RWPE2 (cell line): Measurements from ENCODE around the gene ATXN7L1.

Experiments
- ATAC-seq: fragments of 200-7000 bp; cut with Tn5 transposase; 3 replicates; pipeline ENCODE4 v1.9.1; 2021; ENCODE audit warnings: low read depth
- DNase-seq: peaks from one replicate; pipeline ENCODE4 v3.0.0-alpha.2; 2020; ENCODE audit warnings: low spot score
- H3K27ac ChIP-seq: fragments of 450-650 bp; 2 replicates; pipeline ENCODE4 v1.5.1; 2017; ENCODE audit warnings: mild to moderate bottlenecking; ENCODE audit not compliant: poor library complexity, severe bottlenecking
- H3K27me3 ChIP-seq: fragments of 250-450 bp; sonication (Bioruptor Pico); 2 replicates; pipeline ENCODE4 v1.5.1; 2021; ENCODE audit warnings: mild to moderate bottlenecking, moderate library complexity; ENCODE audit not compliant: insufficient read depth, poor library complexity, severe bottlenecking
- H3K36me3 ChIP-seq: fragments of 250-450 bp; sonication (Bioruptor Pico); 2 replicates; pipeline ENCODE4 v1.5.1; 2020; ENCODE audit warnings: low read depth, mild to moderate bottlenecking, moderate library complexity
- H3K4me1 ChIP-seq: fragments of 250-450 bp; sonication (Bioruptor Pico); 2 replicates; pipeline ENCODE4 v1.5.1; 2021; ENCODE audit warnings: mild to moderate bottlenecking, moderate library complexity; ENCODE audit not compliant: insufficient read depth, poor library complexity, severe bottlenecking
- H3K4me3 ChIP-seq: fragments of 250-450 bp; sonication (Bioruptor Pico); 2 replicates; pipeline ENCODE4 v1.5.1; 2021; ENCODE audit warnings: mild to moderate bottlenecking, moderate library complexity; ENCODE audit not compliant: severe bottlenecking
- H3K9me3 ChIP-seq: fragments of 250-450 bp; sonication (Bioruptor Pico); 2 replicates; pipeline ENCODE4 v1.5.1; 2021; ENCODE audit warnings: mild to moderate bottlenecking, moderate library complexity; ENCODE audit not compliant: severe bottlenecking
- TF ChIP-seq, protein P1 (sequence below): fragments of 450-650 bp; IDR thresholded peaks from one replicate; pipeline ENCODE4 v1.5.1; 2017; ENCODE audit warnings: mild to moderate bottlenecking, moderate library complexity; ENCODE audit not compliant: poor library complexity, severe bottlenecking

ATXN7L1 gene

DNA sequence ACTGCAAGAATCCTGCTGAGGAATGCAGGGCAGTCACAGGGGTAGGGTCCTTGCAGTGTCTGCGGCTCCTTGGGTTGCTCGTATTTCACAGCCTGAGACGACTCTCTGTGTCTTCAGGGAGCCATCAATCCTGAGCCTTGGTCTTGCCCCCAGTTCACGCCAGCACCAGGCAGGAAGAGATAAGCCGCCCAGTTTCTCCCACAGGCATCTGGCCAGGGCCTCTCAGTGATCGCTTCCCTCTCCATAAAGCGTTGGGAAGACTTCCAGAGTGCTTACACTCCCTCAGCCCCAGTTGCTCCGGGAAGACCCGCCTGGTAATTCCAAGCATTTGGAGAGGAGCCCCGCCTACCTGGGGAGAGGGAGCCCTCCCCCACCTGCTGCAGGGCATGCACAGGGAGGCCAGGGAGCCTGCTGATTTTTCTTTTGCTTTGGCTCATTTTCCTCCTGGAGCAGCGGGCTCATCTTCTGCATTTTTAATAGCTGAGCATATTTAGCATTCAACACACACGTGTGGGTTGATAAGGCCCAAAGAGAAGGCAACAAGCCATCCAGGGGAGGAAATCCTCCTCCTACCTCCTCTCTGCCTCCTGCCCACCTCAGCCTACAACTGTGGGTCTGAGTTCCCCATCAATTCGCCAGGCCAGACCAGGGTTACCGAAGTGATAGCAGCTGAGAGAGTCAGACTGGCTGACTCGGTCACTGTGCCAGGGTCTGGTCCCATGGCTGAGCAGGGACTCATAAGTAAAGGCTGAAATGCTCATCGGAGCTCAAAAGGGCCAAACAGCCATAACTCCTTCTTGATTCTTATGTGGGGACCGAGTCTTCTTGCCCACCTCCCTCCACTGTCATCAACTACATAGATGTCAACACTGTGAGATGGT, 220.7 kb downstream of the ATXN7L1 start:
- DNase-seq (no peak), ATAC-seq (no peak)
- Histone ChIP-seq H3K4me3 (no peak overlapping the region), H3K9me3 (no peaks in the 10 kb centered on the region), H3K4me1 (no peaks in the 10 kb centered on the region), H3K36me3 (no peaks in the 10 kb centered on the region), H3K27ac (no peak overlapping the region), H3K27me3 (no peaks in the 10 kb centered on the region)
- TF ChIP-seq, protein P1, sequence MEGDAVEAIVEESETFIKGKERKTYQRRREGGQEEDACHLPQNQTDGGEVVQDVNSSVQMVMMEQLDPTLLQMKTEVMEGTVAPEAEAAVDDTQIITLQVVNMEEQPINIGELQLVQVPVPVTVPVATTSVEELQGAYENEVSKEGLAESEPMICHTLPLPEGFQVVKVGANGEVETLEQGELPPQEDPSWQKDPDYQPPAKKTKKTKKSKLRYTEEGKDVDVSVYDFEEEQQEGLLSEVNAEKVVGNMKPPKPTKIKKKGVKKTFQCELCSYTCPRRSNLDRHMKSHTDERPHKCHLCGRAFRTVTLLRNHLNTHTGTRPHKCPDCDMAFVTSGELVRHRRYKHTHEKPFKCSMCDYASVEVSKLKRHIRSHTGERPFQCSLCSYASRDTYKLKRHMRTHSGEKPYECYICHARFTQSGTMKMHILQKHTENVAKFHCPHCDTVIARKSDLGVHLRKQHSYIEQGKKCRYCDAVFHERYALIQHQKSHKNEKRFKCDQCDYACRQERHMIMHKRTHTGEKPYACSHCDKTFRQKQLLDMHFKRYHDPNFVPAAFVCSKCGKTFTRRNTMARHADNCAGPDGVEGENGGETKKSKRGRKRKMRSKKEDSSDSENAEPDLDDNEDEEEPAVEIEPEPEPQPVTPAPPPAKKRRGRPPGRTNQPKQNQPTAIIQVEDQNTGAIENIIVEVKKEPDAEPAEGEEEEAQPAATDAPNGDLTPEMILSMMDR = no peak

DNA sequence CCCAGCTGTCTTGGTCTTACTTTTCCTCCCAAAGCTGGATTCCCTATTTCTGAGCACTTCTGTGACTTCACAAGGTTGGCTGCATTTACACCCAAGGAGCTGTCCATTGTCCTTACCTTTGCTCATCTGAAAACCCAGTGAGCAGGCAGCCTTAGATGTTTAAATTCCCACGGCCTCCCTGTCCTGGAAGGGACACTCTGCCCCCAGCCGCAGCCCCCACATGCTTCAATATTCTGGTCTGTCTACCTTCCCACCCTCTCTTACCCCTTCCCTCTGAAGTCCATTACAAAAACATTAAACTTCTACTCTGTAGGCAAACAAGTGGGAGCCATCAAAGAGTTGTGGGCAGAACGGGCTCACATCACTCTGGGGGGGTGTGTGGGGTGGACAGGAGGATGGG, 221.3 kb downstream of the ATXN7L1 start:
- Histone ChIP-seq H3K4me1 (no peaks in the 10 kb centered on the region), H3K9me3 (no peaks in the 10 kb centered on the region), H3K4me3 (no peak overlapping the region), H3K27me3 (no peaks in the 10 kb centered on the region), H3K27ac (no peak overlapping the region), H3K36me3 (no peaks in the 10 kb centered on the region)
- no peak for DNase-seq
- ATAC-seq = no peak
- TF ChIP-seq, protein P1 = no peak

DNA sequence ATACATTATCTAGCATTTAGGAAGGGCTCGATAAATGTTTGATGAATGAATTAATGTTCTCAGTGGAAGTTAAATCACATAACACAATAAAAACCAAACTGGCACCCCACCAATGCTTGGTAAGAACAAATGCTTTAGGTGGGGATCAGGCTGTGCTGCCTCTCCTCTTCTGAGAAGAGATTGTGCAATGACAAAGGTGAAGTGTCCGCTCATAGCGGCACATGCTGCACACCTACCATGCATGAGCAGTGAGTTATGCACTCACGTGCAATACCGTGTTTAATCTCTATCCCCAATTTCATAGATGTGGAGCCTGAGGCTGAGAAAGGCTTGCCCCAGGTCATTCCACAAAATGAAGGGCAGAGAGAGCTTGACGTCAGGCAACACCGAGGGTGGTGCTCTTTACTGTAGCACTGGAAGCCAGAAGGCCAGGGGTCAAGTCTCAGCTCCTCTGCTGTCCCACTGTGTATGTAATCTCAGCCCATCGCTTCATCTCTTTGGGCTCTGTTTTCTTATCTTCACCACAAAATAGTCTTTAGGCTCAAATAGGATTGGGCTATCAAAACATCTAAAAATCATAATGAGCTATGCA, 222.2 kb downstream of the ATXN7L1 start:
- DNase-seq (no peak), ATAC-seq (no peak)
- H3K4me1 ChIP-seq = no peaks in the 10 kb centered on the region
- no peaks in the 10 kb centered on the region for H3K9me3 ChIP-seq
- H3K27ac ChIP-seq = no peak overlapping the region
- H3K4me3 ChIP-seq = no peak overlapping the region
- TF ChIP-seq, protein P1 = no peak
- H3K36me3 ChIP-seq = no peaks in the 10 kb centered on the region
- no peaks in the 10 kb centered on the region for H3K27me3 ChIP-seq

DNA sequence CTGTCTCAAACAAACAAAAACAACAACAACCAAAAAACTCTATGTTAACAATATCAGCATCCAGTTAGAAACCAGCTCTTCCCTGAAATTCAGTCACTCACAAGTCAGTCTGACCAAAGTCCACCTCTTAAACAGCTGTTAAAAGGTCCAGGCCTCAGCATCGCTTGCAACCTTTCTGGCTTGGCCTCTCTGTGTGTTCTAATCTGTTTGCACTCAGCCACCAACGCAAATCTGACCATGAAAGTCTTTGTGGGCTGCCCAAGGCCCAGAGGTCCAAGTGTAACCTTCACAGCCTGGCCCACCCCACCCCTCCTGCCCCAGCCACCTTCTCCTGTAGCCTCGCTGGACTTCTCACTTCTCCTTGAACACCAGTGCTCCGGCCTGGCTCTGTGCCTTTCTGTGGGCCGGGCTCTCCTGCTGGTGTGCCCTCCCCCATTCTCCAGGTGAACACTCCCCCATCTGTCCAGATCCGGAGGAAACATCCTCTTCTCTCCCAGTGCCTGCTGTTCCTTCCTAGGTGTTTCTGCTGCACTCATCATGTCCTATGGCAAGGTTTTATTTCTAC, 222.9 kb downstream of the ATXN7L1 start:
- TF ChIP-seq, protein P1 = no peak
- Histone ChIP-seq H3K4me1 (peaks cover 4% of the 10 kb centered on the region), H3K27me3 (no peaks in the 10 kb centered on the region), H3K36me3 (no peaks in the 10 kb centered on the region), H3K27ac (no peak overlapping the region), H3K4me3 (no peak overlapping the region), H3K9me3 (no peaks in the 10 kb centered on the region)
- DNase-seq (no peak), ATAC-seq (no peak)
